ENCODE results near the gene MAP7D2.

DNA sequence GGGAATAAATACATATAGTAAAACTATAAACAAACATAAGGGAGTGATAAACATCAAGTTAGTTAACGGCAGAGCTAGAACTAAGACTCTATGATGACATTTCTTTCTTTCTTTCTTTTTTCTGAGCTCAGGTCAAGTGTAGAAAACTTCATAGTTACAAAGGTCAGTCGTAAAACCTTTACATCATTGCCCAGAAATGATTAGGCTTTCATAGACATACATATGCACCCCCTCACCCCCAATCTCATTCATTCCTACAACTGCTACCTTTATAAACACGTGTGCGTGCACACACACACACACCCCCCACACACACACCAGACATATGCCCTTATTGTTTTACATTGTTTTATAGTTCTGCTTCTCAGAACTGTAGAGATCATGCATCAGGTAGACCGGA, 19.2 kb upstream of the MAP7D2 start:
- TF ChIP-seq SMC3 (IDR thresholded peaks at IDR 0.05; ENCODE audit: low read depth, low read length) (no peak), POLR2A (IDR thresholded peaks at IDR 0.05; ENCODE audit: low read depth, low read length) (no peak), CEBPB (IDR thresholded peaks at IDR 0.05; ENCODE audit: low read depth, low read length) (no peak), MAZ (IDR thresholded peaks at IDR 0.05; ENCODE audit: borderline replicate concordance, low read depth, low read length) (no peak), MXI1 (IDR thresholded peaks at IDR 0.05; ENCODE audit: borderline replicate concordance, low read depth, low read length) (no peak), RAD21 (IDR thresholded peaks at IDR 0.05; ENCODE audit: low read length) (no peak), FOS (IDR thresholded peaks at IDR 0.05; ENCODE audit: low read depth, low read length) (no peak), RFX5 (IDR thresholded peaks at IDR 0.05; ENCODE audit: low read depth, low read length) (no peak)
- TF ChIP-seq, protein P1, sequence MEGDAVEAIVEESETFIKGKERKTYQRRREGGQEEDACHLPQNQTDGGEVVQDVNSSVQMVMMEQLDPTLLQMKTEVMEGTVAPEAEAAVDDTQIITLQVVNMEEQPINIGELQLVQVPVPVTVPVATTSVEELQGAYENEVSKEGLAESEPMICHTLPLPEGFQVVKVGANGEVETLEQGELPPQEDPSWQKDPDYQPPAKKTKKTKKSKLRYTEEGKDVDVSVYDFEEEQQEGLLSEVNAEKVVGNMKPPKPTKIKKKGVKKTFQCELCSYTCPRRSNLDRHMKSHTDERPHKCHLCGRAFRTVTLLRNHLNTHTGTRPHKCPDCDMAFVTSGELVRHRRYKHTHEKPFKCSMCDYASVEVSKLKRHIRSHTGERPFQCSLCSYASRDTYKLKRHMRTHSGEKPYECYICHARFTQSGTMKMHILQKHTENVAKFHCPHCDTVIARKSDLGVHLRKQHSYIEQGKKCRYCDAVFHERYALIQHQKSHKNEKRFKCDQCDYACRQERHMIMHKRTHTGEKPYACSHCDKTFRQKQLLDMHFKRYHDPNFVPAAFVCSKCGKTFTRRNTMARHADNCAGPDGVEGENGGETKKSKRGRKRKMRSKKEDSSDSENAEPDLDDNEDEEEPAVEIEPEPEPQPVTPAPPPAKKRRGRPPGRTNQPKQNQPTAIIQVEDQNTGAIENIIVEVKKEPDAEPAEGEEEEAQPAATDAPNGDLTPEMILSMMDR (conservative IDR thresholded peaks at IDR 0.05; ENCODE audit: low read depth, low read length), result no peak
- TF ChIP-seq, protein P2, sequence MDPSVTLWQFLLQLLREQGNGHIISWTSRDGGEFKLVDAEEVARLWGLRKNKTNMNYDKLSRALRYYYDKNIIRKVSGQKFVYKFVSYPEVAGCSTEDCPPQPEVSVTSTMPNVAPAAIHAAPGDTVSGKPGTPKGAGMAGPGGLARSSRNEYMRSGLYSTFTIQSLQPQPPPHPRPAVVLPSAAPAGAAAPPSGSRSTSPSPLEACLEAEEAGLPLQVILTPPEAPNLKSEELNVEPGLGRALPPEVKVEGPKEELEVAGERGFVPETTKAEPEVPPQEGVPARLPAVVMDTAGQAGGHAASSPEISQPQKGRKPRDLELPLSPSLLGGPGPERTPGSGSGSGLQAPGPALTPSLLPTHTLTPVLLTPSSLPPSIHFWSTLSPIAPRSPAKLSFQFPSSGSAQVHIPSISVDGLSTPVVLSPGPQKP (IDR thresholded peaks at IDR 0.05; ENCODE audit: borderline replicate concordance, low read depth, low read length), result no peak
- TF ChIP-seq, protein P3, sequence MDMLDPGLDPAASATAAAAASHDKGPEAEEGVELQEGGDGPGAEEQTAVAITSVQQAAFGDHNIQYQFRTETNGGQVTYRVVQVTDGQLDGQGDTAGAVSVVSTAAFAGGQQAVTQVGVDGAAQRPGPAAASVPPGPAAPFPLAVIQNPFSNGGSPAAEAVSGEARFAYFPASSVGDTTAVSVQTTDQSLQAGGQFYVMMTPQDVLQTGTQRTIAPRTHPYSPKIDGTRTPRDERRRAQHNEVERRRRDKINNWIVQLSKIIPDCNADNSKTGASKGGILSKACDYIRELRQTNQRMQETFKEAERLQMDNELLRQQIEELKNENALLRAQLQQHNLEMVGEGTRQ (IDR thresholded peaks at IDR 0.05; ENCODE audit: low read depth, low read length), result no peak

All from IMR-90 (cell line).